Vagina (tissue), 2 donors: ENCODE data around the gene SNAI1.

Experiments
- CTCF ChIP-seq, 3 experiments: fragments of 450-650 bp in 2 of 3; fragments of 200-600 bp in 1 of 3; sonication (generic) in 1 of 3; IDR thresholded peaks; one replicate each; pipeline ENCODE4 v1.5.1; 2017 to 2019; ENCODE audit warnings: antibody characterized with exemption in 3 of 3, mild to moderate bottlenecking in 2 of 3, moderate library complexity in 2 of 3
- POLR2A ChIP-seq, 2 donors: fragments of 450-650 bp; IDR thresholded peaks; one replicate each; pipeline ENCODE4 v1.6.1; 2017; ENCODE audit warnings: antibody characterized with exemption in 2 of 2, mild to moderate bottlenecking in 2 of 2, moderate library complexity in 2 of 2
- POLR2AphosphoS5 ChIP-seq, 2 donors: sonication (generic); formaldehyde crosslinking; IDR thresholded peaks; one replicate each; pipeline ENCODE4 v1.9.0; 2017; ENCODE audit warnings: antibody characterized with exemption in 2 of 2, mild to moderate bottlenecking in 2 of 2, low read depth in 1 of 2; ENCODE audit not compliant: insufficient read depth in 1 of 2

- no peak for TF ChIP-seq CTCF (IDR thresholded peaks at IDR 0.05)
- no peak for TF ChIP-seq POLR2AphosphoS5 (IDR thresholded peaks at IDR 0.05; ENCODE audit: insufficient read depth in 1 of 2, low read depth in 1 of 2)
- TF ChIP-seq POLR2A (IDR thresholded peaks at IDR 0.05) = no peak
Measured at GRCh38 chr20:49938173-49939163, 44.3 kb upstream of the SNAI1 start.
